ENCODE data around the gene ESPNL.

GRCh38 chr2:238100821-238101771 lies 956 bp downstream of the ESPNL start:
- no peak for TF ChIP-seq CTCF (IDR thresholded peaks at IDR 0.05)
- TF ChIP-seq POLR2AphosphoS5 (IDR thresholded peaks at IDR 0.05; ENCODE audit: low read depth, low read length), result no peak

All from Panc1 (cell line).